Adipose tissue (tissue), 3 donors: ENCODE measurements around the gene LMF1. TPM values are rescaled to one million over a fixed set of nuclear protein-coding genes. Genes with fewer than 3 reads are reported as not detected.

Experiments
- H3K27ac ChIP-seq: one replicate; pipeline ENCODE4 v1.5.1; 2013; ENCODE audit warnings: low read depth, low read length
- WGBS, 3 donors: extraction: QIAGEN DNeasy Blood & Tissue Kit; methylation state at CpG; one replicate each; pipeline ENCODE4 v1.1.7; 2013; 5-methylcytosine and 5-hydroxymethylcytosine counted together
- polyA plus RNA-seq, 3 donors: library from polyadenylated mRNA; stranded (reverse); fragments of 200-250 nt; gene quantifications; one replicate each; pipeline ENCODE4 v1.2.3, GENCODE V29; 2013
- donor health status: healthy with polysubstance abuse.
- donor health status: Bipolar disorder and iron deficiency.
- donor health status: healthy.

Gene LMF1
- polyA plus RNA-seq, result 10 to 100 TPM in 2 of 3 donors, 1 to 10 TPM in 1; 8.7 to 13.0 (median 12.3) TPM

GRCh38 chr16:970766-971581, at the start of gene LMF1:
Gene LMF1 (minus strand): TSS chr16:970984. CDS start chr16:970980, 4 bp downstream.
- 5 to 7% (median 7%) methylated on average over 53 to 71 of the region's 71 CpGs for WGBS, 3 donors
- no peak within 1 kb of the TSS for H3K27ac ChIP-seq

GRCh38 chr16:1020091-1020399, 49.3 kb upstream of the LMF1 start:
- 71 to 80% (median 72%) methylated on average over 11 of the region's 11 CpGs for WGBS, 3 donors
- H3K27ac ChIP-seq, result no peak overlapping the region

- WGBS, 3 donors, result 32 to 51% (median 36%) methylated on average over 66 of the region's 66 CpGs
- no peak overlapping the region for H3K27ac ChIP-seq
These were observed 48.7 kb upstream of the LMF1 start for GRCh38 chr16:1019231-1020090.

DNA sequence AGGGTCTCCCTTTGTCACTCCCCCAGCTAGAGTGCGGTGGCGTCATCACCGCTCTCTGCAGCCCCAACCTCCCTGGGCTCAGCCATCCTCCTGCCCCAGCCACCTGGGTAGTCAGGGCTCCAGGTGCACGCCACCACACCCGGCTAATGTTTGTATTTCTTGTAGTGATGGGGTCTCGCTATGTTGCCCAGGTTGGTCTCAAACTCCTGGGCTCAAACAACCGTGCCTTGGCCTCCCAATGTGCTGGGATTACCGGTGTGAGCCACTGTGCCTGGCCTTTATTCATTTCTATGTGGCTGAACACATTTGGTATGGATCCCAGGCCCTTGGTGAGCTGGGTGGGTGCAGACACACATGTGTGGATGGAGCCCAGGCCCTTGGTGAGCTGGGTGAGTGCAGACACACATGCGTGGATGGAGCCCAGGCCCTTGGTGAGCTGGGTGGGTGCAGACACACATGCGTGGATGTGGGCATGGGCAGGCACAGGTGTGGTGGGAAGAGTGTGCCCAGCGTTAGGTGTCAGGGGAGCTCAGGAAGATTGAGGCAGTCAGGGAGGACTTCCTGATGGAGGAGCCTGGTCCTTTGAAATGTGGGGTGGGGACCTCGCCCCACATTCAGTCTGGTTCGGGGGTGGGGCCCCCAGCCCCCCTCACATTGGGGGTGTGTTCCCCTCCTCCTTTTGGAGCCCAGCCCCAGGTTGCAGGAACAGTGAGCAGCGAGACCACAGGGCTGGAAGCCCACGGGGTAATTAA, 47.8 kb upstream of the LMF1 start:
- H3K27ac ChIP-seq, result no peak overlapping the region
- WGBS, 3 donors, result 77 to 86% (median 78%) methylated on average over 15 of the region's 15 CpGs

GRCh38 chr16:1014771-1015495, 44.1 kb upstream of the LMF1 start:
- WGBS, 3 donors, result 83 to 87% (median 85%) methylated on average over 21 to 22 of the region's 22 CpGs
- H3K27ac ChIP-seq, result no peak overlapping the region

GRCh38 chr16:1014221-1014620, 43.4 kb upstream of the LMF1 start:
- 88 to 91% (median 88%) methylated on average over 8 of the region's 8 CpGs for whole genome bisulfite sequencing, 3 donors

GRCh38 chr16:1013593-1013900, 42.8 kb upstream of the LMF1 start:
- WGBS, 3 donors, result 72 to 85% (median 79%) methylated on average over 8 of the region's 8 CpGs
- H3K27ac ChIP-seq, result no peak overlapping the region

More at GRCh38 chr16:1014221-1014620, 43.4 kb upstream of the LMF1 start:
- H3K27ac ChIP-seq, result no peak overlapping the region

DNA sequence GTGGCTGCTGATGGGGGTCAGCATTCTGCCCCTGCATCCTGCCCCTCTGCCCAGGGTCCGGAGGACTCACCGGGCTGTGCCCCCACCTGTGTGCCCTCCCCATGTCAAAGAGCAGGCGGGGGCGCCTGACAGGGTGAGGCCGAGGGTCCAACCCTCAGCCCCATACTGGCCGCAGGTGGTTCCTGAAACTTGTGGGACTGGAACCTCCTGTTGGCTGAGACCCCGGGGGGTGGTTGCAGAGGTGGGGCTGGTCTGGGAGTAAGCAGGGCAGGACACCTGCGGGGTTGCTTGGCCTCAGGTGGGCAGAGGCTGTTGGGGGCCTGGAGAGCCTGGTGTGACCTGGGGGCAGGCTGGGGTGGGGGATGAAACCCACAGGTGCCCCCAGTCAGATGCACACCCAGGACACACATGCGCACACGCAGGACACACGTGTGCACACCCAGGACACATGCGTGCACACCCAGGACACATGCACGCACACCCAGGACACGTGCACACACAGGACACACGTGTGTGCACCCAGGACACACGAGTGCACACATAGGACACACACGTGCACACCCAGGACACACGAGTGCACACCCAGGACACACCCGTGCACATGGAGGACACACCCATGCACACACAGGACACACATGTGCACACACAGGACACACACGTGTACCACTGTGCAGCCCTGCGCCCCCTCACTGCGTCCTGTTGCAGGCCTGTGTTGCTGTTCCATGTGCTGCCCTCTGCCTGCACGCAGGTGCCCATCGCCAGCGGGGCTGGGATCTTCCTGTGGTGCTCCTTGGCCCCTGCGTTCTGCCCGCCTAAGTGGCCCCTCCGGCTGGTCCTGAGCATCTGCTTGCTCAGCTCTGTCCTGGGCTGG, 42.2 kb upstream of the LMF1 start:
- 73 to 91% (median 79%) methylated on average over 28 of the region's 28 CpGs for WGBS, 3 donors
- no peak overlapping the region for H3K27ac ChIP-seq

GRCh38 chr16:1012135-1012534, 41.4 kb upstream of the LMF1 start:
- WGBS, 3 donors, result 83 to 90% (median 85%) methylated on average over 19 of the region's 19 CpGs

GRCh38 chr16:1011316-1012082, 40.7 kb upstream of the LMF1 start:
- WGBS, 3 donors, result 75 to 84% (median 75%) methylated on average over 35 to 37 of the region's 37 CpGs
- H3K27ac ChIP-seq, result no peak overlapping the region

More at GRCh38 chr16:1012135-1012534, 41.4 kb upstream of the LMF1 start:
- no peak overlapping the region for H3K27ac ChIP-seq

DNA sequence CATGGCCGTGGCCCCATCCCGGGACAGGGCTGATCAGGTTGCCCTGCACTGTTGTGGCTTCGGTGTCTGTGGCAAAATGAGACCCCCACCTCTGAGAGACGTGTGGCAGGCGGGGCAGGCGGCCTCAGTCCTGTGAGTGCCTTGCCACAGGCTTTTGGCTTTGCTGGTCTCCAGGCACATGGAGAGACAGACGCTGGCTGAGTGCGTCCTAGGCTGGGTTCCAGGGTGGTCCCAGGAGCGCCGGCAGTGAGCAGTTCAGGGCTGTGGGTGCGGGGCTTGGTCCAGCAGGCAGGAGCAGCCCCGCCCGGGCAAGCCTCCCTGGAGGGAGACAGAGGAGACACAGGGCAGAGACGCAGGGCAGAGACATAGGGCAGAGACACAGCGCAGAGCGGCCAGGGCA, 40.0 kb upstream of the LMF1 start:
- WGBS, 3 donors, result 52 to 70% (median 68%) methylated on average over 16 of the region's 16 CpGs
- H3K27ac ChIP-seq, result no peak overlapping the region

DNA sequence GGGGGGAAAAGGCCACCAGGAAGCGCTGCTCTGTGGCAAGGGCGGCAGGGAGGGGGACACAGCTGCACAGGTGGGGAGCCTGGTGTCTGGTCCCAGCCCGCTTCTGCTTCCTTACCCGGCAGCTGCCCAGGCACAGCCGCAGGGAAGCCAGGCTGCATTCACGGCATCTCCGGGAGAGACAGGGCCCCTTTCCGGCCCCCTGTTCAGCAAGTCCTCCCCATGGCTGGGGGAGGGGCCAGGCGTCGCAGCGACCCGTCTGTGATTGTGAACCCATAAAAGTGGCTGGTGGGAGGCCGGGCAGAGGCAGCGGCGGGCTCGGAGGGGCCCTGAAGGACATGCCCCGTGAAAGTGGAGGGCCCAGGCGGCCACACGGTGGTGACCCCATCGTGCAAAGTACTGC, 39.5 kb upstream of the LMF1 start:
- H3K27ac ChIP-seq, result no peak overlapping the region
- WGBS, 3 donors, result 17 to 37% (median 36%) methylated on average over 20 of the region's 20 CpGs

- 71 to 79% (median 77%) methylated on average over 27 to 30 of the region's 30 CpGs for WGBS, 3 donors
- H3K27ac ChIP-seq, result no peak overlapping the region
These were observed 38.8 kb upstream of the LMF1 start for GRCh38 chr16:1009358-1010150.

DNA sequence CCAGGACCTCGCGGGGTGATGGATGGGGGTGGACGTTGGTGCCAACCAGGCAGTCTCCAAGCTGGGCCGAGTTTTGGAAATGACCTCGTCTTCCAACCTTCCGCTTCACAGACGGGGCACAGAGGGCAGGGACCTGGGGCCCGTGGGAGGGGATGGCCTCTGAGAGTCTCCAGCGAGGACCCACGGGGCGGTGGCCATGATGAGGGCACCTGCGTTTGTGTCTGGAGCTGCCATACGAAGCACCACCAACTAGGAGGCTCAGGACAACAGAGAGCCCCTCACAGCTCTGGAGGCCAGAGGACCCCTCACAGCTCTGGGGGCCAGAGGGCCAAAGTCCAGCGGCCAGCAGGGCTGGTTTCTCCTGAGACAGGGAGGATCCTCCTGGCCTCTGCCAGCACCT, 37.3 kb upstream of the LMF1 start:
- no peak overlapping the region for H3K27ac ChIP-seq

DNA sequence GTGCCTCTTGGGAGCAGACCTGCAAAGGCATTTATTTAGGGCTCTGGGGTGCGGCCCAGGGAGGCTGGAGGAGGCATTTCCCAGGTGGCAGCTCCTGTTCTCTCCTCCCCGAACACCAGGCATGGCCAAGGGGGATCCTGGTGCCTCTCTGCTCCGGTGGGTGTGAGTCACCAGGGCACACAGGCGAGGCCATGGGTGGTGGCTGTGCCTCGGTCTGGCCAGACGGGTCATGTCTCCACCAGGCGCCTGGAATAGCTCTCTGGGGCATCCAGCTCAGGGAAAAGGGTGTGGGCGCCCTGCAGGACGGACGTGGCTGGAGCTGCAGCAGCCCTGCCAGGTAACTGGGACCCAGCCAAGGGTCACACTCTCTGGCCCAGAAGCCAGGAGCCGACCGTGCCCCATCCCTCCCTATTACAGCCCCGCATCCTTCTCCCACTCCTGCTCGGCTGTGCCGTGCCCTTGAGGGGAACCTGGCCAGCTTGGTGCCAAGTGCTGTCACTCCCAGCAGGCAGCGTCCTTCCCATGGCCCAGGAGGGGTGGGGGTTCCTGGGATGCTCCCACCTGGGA, 36.6 kb upstream of the LMF1 start:
- H3K27ac ChIP-seq, result no peak overlapping the region
- 61 to 77% (median 74%) methylated on average over 15 to 16 of the region's 16 CpGs for WGBS, 3 donors

More for the DNA sequence above, 37.3 kb upstream of the LMF1 start:
- 76 to 89% (median 85%) methylated on average over 14 of the region's 14 CpGs for WGBS, 3 donors

DNA sequence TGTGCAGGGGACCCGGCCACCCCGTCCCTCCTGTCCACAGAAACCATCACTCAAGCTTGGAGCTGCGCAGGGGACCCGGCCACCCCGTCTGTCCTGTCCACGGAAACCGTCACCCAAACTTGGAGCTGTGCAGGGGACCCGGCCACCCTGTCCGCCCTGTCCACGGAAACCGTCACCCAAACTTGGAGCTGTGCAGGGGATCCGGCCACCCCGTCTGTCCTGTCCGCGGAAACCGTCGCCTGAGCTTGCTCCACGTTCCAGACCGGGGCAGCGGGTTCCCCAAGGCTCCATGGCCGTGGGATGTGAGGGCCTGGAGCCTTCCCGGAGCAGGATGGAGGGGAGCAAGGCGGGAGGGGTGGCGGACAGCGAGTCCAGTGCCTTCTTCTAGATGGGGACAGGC, 36.0 kb upstream of the LMF1 start:
- WGBS, 3 donors, result 85 to 91% (median 88%) methylated on average over 23 to 25 of the region's 25 CpGs
- no peak overlapping the region for H3K27ac ChIP-seq
